DOHH2 (cell line): ENCODE measurements around the gene ASAP2.

Experiments used
- H3F3A ChIP-seq: fragments of 200-600 bp; sonication (generic), shearing (Covaris generic); 2 replicates; pipeline ENCODE4 v1.6.0; 2016; ENCODE audit warnings: antibody characterized with exemption, mild to moderate bottlenecking; ENCODE audit not compliant: control insufficient read depth, insufficient read depth
- H3K27ac ChIP-seq: fragments of 200-600 bp; sonication (generic); 2 replicates; pipeline ENCODE4 v1.5.1; 2014; ENCODE audit warnings: low read depth, mild to moderate bottlenecking, low read length, moderate library complexity
- H3K27me3 ChIP-seq: fragments of 200-600 bp; sonication (generic); 2 replicates; pipeline ENCODE4 v1.6.1; 2014; ENCODE audit warnings: mild to moderate bottlenecking, low read length, mixed read lengths; ENCODE audit not compliant: control insufficient read depth
- H3K36me3 ChIP-seq: fragments of 200-600 bp; sonication (generic); 2 replicates; pipeline ENCODE4 v1.6.1; 2014; ENCODE audit warnings: mild to moderate bottlenecking, low read length, moderate library complexity, mixed read lengths; ENCODE audit not compliant: control insufficient read depth
- H3K4me1 ChIP-seq: fragments of 200-600 bp; sonication (generic); 2 replicates; pipeline ENCODE4 v1.6.1; 2014; ENCODE audit warnings: mild to moderate bottlenecking, low read length, mixed read lengths; ENCODE audit not compliant: control insufficient read depth
- H3K4me2 ChIP-seq: fragments of 200-600 bp; sonication (generic); 2 replicates; pipeline ENCODE4 v1.6.0; 2014; ENCODE audit warnings: mild to moderate bottlenecking, low read length, moderate library complexity
- H3K4me3 ChIP-seq: fragments of 200-600 bp; sonication (generic); 2 replicates; pipeline ENCODE4 v1.5.1; 2014; ENCODE audit warnings: mild to moderate bottlenecking, low read length, mixed read lengths
- H3K79me2 ChIP-seq: fragments of 200-600 bp; sonication (generic); 2 replicates; pipeline ENCODE4 v1.6.1; 2014; ENCODE audit warnings: mild to moderate bottlenecking, low read length, mixed read lengths; ENCODE audit not compliant: control insufficient read depth
- H3K9me2 ChIP-seq: fragments of 200-600 bp; sonication (generic); replicated peaks from 2 replicates; pipeline ENCODE4 v1.6.1; 2014; ENCODE audit warnings: mild to moderate bottlenecking, low read length, mixed read lengths; ENCODE audit not compliant: control insufficient read depth
- H3K9me3 ChIP-seq: fragments of 200-600 bp; sonication (generic); 2 replicates; pipeline ENCODE4 v1.6.1; 2014; ENCODE audit warnings: antibody characterized with exemption, low read length, mixed read lengths; ENCODE audit not compliant: control insufficient read depth, insufficient read depth
- H4K20me1 ChIP-seq: fragments of 200-600 bp; sonication (generic); 2 replicates; pipeline ENCODE4 v1.6.0; 2014; ENCODE audit warnings: low read depth, mild to moderate bottlenecking, antibody characterized with exemption, low read length, moderate library complexity; ENCODE audit not compliant: control insufficient read depth, insufficient read depth
- EZH2phosphoT487 ChIP-seq: fragments of 200-600 bp; sonication (generic); IDR thresholded peaks from 2 replicates; pipeline ENCODE4 v1.6.1; 2017; ENCODE audit warnings: borderline replicate concordance, mild to moderate bottlenecking, antibody characterized with exemption, low read length, moderate library complexity, mixed read lengths
- TF ChIP-seq, protein P1 (sequence below): fragments of 200-600 bp; sonication (generic); IDR thresholded peaks from one replicate; pipeline ENCODE4 v1.5.1; 2014; ENCODE audit warnings: antibody characterized with exemption, mild to moderate bottlenecking, low read depth, low read length; ENCODE audit not compliant: poor library complexity, severe bottlenecking

ASAP2 gene

DNA sequence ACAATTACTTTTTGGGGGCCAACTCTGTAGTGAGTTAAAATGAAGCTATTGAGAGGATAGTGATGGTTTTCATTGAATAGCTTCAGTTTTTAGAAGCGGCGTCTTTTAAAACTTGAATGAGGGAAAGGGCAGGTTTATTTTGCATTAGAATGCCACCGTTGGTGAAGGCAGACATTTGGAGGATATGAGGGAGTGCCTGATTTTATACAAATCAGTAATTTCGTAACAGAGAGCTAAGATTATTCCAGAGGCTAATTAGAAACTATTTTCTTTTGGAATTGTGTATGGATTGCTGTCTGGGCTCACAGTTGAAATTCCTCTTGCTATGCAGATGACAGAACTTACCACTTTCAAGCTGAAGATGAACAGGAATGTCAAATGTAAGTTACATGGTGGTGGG, 149.1 kb downstream of the ASAP2 start:
- no peaks in the 10 kb centered on the region for H3K4me1 ChIP-seq
- H4K20me1 ChIP-seq = no peaks in the 10 kb centered on the region
- no peaks in the 10 kb centered on the region for H3K9me2 ChIP-seq
- H3K27ac ChIP-seq = no peak overlapping the region
- H3K9me3 ChIP-seq = no peaks in the 10 kb centered on the region
- H3K36me3 ChIP-seq = no peaks in the 10 kb centered on the region
- TF ChIP-seq EZH2phosphoT487 = no peak
- TF ChIP-seq, protein P1, sequence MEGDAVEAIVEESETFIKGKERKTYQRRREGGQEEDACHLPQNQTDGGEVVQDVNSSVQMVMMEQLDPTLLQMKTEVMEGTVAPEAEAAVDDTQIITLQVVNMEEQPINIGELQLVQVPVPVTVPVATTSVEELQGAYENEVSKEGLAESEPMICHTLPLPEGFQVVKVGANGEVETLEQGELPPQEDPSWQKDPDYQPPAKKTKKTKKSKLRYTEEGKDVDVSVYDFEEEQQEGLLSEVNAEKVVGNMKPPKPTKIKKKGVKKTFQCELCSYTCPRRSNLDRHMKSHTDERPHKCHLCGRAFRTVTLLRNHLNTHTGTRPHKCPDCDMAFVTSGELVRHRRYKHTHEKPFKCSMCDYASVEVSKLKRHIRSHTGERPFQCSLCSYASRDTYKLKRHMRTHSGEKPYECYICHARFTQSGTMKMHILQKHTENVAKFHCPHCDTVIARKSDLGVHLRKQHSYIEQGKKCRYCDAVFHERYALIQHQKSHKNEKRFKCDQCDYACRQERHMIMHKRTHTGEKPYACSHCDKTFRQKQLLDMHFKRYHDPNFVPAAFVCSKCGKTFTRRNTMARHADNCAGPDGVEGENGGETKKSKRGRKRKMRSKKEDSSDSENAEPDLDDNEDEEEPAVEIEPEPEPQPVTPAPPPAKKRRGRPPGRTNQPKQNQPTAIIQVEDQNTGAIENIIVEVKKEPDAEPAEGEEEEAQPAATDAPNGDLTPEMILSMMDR = no peak
- H3K4me3 ChIP-seq = no peak overlapping the region
- no peaks in the 10 kb centered on the region for H3F3A ChIP-seq
- H3K27me3 ChIP-seq = peaks cover 62% of the 10 kb centered on the region
- H3K79me2 ChIP-seq = no peaks in the 10 kb centered on the region
- H3K4me2 ChIP-seq = no peak overlapping the region

DNA sequence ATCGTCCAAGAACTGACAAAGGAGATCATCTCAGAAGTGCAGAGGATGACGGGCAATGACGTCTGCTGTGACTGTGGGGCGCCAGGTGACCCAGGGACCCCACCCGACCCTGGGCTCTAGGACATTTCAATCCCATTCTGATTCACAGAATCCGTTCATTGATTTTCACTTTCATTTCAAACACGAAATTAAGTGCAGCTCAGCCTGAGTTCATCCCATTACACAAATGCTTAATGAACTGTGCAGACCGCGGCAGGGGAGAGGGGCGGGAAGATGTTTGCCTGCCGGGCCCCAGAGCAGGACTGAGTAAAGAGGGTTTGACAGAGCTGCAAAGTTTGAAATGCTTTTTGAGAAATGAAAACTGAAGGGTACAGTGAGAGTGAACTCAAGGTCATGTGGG, 149.6 kb downstream of the ASAP2 start:
- TF ChIP-seq, protein P1 = no peak
- TF ChIP-seq EZH2phosphoT487 = no peak
- Histone ChIP-seq H3K4me3 (no peak overlapping the region), H3K79me2 (no peaks in the 10 kb centered on the region), H3K9me2 (no peaks in the 10 kb centered on the region), H4K20me1 (no peaks in the 10 kb centered on the region), H3K27ac (no peak overlapping the region), H3K27me3 (peaks cover 63% of the 10 kb centered on the region), H3K36me3 (no peaks in the 10 kb centered on the region), H3F3A (no peaks in the 10 kb centered on the region), H3K9me3 (no peaks in the 10 kb centered on the region), H3K4me1 (no peaks in the 10 kb centered on the region), H3K4me2 (no peak overlapping the region)

DNA sequence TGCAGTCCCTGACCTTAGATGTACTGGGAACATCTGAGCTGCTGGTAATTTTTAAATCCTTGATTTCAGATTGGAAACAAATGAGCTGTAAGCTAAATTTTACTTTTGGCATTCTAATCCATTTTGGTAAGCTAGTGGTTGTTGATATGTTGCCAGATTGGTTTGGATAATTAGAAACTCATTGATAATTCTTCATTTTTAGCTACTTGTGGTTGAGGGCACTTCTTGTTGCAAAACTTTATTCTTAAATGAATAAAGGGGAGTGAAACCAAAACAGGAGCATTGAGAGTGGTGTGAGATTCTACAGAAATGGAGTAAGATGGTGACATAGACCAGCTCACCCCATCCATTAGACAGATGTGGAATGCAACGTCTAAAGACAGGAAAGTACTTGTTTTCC, 152.2 kb downstream of the ASAP2 start:
- H4K20me1 ChIP-seq = no peaks in the 10 kb centered on the region
- H3K4me2 ChIP-seq = no peak overlapping the region
- H3K9me2 ChIP-seq = no peaks in the 10 kb centered on the region
- no peaks in the 10 kb centered on the region for H3K9me3 ChIP-seq
- H3K4me3 ChIP-seq = no peak overlapping the region
- no peak for TF ChIP-seq EZH2phosphoT487
- TF ChIP-seq, protein P1 = no peak
- no peak overlapping the region for H3K27ac ChIP-seq
- no peaks in the 10 kb centered on the region for H3K36me3 ChIP-seq
- no peaks in the 10 kb centered on the region for H3K4me1 ChIP-seq
- H3K27me3 ChIP-seq = peaks cover 61% of the 10 kb centered on the region
- no peaks in the 10 kb centered on the region for H3K79me2 ChIP-seq
- H3F3A ChIP-seq = no peaks in the 10 kb centered on the region

DNA sequence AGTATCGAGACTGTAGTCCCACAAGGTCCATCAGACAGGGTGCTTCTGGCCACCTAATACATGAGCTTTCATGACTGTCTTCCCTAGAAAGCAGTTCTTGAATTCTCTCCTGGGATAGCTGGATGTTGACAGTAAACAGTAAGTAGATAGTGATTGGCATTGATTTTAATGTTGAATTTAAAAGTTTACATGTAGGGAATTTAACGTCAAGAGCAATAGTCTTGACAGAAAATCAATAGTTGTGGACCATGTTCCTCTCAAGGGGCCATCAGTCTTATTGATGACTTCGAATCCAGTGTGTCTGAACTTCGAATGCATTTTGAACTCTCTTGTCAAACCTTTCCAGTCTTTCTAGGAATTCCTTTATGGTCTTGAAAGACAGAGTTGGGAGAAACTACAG, 152.9 kb downstream of the ASAP2 start:
- Histone ChIP-seq H4K20me1 (no peaks in the 10 kb centered on the region), H3K9me2 (no peaks in the 10 kb centered on the region), H3K4me3 (no peak overlapping the region), H3K79me2 (no peaks in the 10 kb centered on the region), H3K4me1 (no peaks in the 10 kb centered on the region), H3K4me2 (no peak overlapping the region), H3F3A (no peaks in the 10 kb centered on the region), H3K27me3 (peaks cover 61% of the 10 kb centered on the region), H3K9me3 (no peaks in the 10 kb centered on the region), H3K27ac (no peak overlapping the region), H3K36me3 (no peaks in the 10 kb centered on the region)
- no peak for TF ChIP-seq EZH2phosphoT487
- TF ChIP-seq, protein P1 = no peak
